PC-9 (cell line): Measurements from ENCODE around the gene OPA1. TPM values are rescaled to one million over a fixed set of nuclear protein-coding genes. Genes with fewer than 3 reads are reported as not detected.

Experiments
- BruUV-seq: library from RNA; stranded (reverse); fragments of 400-500 nt; replicated peaks from 2 replicates; lab custom pipeline; 2021; lab: Mats Ljungman, UMichigan
- CTCF ChIA-PET: fragments of 300-600 bp; sonication (Branson Sonifier 250); formaldehyde crosslinking; loops from one replicate; lab custom pipeline; 2022; ENCODE audit warnings: antibody characterized with exemption; lab: Charles Lee
- POLR2A ChIA-PET: fragments of 300-600 bp; sonication (Branson Sonifier 250); formaldehyde crosslinking; loops from one replicate; lab custom pipeline; 2022; ENCODE audit warnings: antibody characterized with exemption; ENCODE audit not compliant: unreplicated experiment; lab: Charles Lee
- DNase-seq, 2 experiments: peaks; one replicate each; pipeline versions ENCODE4 v3.0.0 to v3.0.0-alpha.2; 2015 to 2022; ENCODE audit warnings: mixed read lengths in 1 of 2
- H2AFZ ChIP-seq: fragments of 200-600 bp; sonication (generic); 2 replicates; pipeline ENCODE4 v1.8.1; 2017; ENCODE audit warnings: antibody characterized with exemption
- H3F3A ChIP-seq: fragments of 200-600 bp; sonication (generic); 2 replicates; pipeline ENCODE4 v1.8.1; 2017; ENCODE audit warnings: antibody characterized with exemption, mild to moderate bottlenecking, low read depth; ENCODE audit not compliant: insufficient read depth
- H3K27ac ChIP-seq: fragments of 200-600 bp; sonication (generic); 2 replicates; pipeline ENCODE4 v1.6.1; 2016; ENCODE audit warnings: mixed run types
- H3K27me3 ChIP-seq: fragments of 200-600 bp; sonication (generic); 2 replicates; pipeline ENCODE4 v1.6.1; 2016; ENCODE audit warnings: low read depth, mixed run types; ENCODE audit not compliant: insufficient read depth
- H3K36me3 ChIP-seq: fragments of 200-600 bp; sonication (generic); 2 replicates; pipeline ENCODE4 v1.6.1; 2016; ENCODE audit warnings: low read depth, mixed run types
- H3K4me1 ChIP-seq: fragments of 200-600 bp; sonication (generic); replicated peaks from 2 replicates; pipeline ENCODE4 v1.6.1; 2016; ENCODE audit warnings: mixed run types; ENCODE audit not compliant: insufficient read depth
- H3K4me2 ChIP-seq: fragments of 200-600 bp; sonication (generic); 2 replicates; pipeline ENCODE4 v1.6.1; 2017; ENCODE audit warnings: mixed run types
- H3K4me3 ChIP-seq: fragments of 200-600 bp; sonication (generic); 2 replicates; pipeline ENCODE4 v1.6.1; 2016; ENCODE audit warnings: mixed run types
- H3K79me2 ChIP-seq: fragments of 200-600 bp; sonication (generic); 2 replicates; pipeline ENCODE4 v1.6.1; 2017; ENCODE audit warnings: low read depth, mixed run types
- H3K9me2 ChIP-seq: fragments of 200-600 bp; sonication (generic); 2 replicates; pipeline ENCODE4 v1.8.1; 2017; ENCODE audit warnings: mild to moderate bottlenecking; ENCODE audit not compliant: insufficient read depth
- H3K9me3 ChIP-seq: fragments of 200-600 bp; sonication (generic); 2 replicates; pipeline ENCODE4 v1.8.1; 2016; ENCODE audit warnings: low read depth; ENCODE audit not compliant: insufficient read depth
- H4K20me1 ChIP-seq: fragments of 200-600 bp; sonication (generic); 2 replicates; pipeline ENCODE4 v1.8.1; 2017; ENCODE audit not compliant: insufficient read depth
- CTCF ChIP-seq: fragments of 200-600 bp; sonication (generic); conservative IDR thresholded peaks from 2 replicates; pipeline ENCODE4 v1.6.1; 2017; ENCODE audit warnings: mixed run types, antibody characterized with exemption, mild to moderate bottlenecking, moderate library complexity
- EZH2 ChIP-seq: fragments of 200-600 bp; sonication (generic); IDR thresholded peaks from 2 replicates; pipeline ENCODE4 v1.8.0; 2017; ENCODE audit warnings: antibody characterized with exemption, low read depth
- intact Hi-C: fragments of 100-400 bp; cut with micrococcal nuclease; formaldehyde crosslinking; loops from one replicate; pipeline ENCODE4 v1.10.0; 2022; ENCODE audit not compliant: unreplicated experiment
- total RNA-seq: library from RNA; stranded (reverse); gene quantifications from 2 replicates; pipeline ENCODE4 v1.2.3, GENCODE V29; 2021

Gene OPA1
- total RNA-seq, 1 experiment from 2014 or later = 120 TPM

- ChIA-PET POLR2A (no interaction called here), CTCF (no interaction called here)
- no peaks in the 10 kb centered on the region for H3K9me2 ChIP-seq
- DNase-seq = no peak
- intact Hi-C loops = no loop called here
- H3K4me1 ChIP-seq = no peaks in the 10 kb centered on the region
- no TSS peak for BruUV-seq
- H3K79me2 ChIP-seq = no peaks in the 10 kb centered on the region
- no peak overlapping the region for H3K4me3 ChIP-seq
- H2AFZ ChIP-seq = no peak overlapping the region
- TF ChIP-seq CTCF (no peak), EZH2 (no peak)
- no peaks in the 10 kb centered on the region for H3K27me3 ChIP-seq
- no peaks in the 10 kb centered on the region for H3F3A ChIP-seq
- H3K4me2 ChIP-seq = no peak overlapping the region
- peaks cover 30% of the 10 kb centered on the region for H3K36me3 ChIP-seq
- no peak overlapping the region for H3K27ac ChIP-seq
- H4K20me1 ChIP-seq = no peaks in the 10 kb centered on the region
- no peaks in the 10 kb centered on the region for H3K9me3 ChIP-seq
Observed at GRCh38 chr3:193637831-193638230, 44.8 kb downstream of the OPA1 start.

- Histone ChIP-seq H2AFZ (no peak overlapping the region), H3K9me3 (no peaks in the 10 kb centered on the region), H3K36me3 (peaks cover 40% of the 10 kb centered on the region), H3K4me3 (no peak overlapping the region), H3K27me3 (no peaks in the 10 kb centered on the region), H3K27ac (no peak overlapping the region), H3K4me2 (no peak overlapping the region), H3K4me1 (no peaks in the 10 kb centered on the region), H3K79me2 (no peaks in the 10 kb centered on the region), H3F3A (no peaks in the 10 kb centered on the region), H4K20me1 (no peaks in the 10 kb centered on the region), H3K9me2 (no peaks in the 10 kb centered on the region)
- ChIA-PET POLR2A (no interaction called here), CTCF (no interaction called here)
- TF ChIP-seq EZH2 (no peak), CTCF (no peak)
- BruUV-seq = no TSS peak
- intact Hi-C loops = no loop called here
- no peak for DNase-seq
Observed at GRCh38 chr3:193638833-193639232, 45.8 kb downstream of the OPA1 start.

GRCh38 chr3:193640165-193640715 is 47.2 kb downstream of the OPA1 start:
- BruUV-seq = no TSS peak
- TF ChIP-seq EZH2 (no peak), CTCF (no peak)
- H3K27me3 ChIP-seq = no peaks in the 10 kb centered on the region
- no peak overlapping the region; the same call in 1 of the 2 replicates for H3K27ac ChIP-seq
- peaks cover 53% of the 10 kb centered on the region for H3K36me3 ChIP-seq
- DNase-seq = no peak
- no peak overlapping the region for H3K4me2 ChIP-seq
- ChIA-PET POLR2A (no interaction called here), CTCF (no interaction called here)
- H3F3A ChIP-seq = no peaks in the 10 kb centered on the region; the same call in 1 of the 2 replicates
- H3K79me2 ChIP-seq = no peaks in the 10 kb centered on the region
- H3K4me1 ChIP-seq = no peaks in the 10 kb centered on the region
- intact Hi-C loops = no loop called here
- H3K9me2 ChIP-seq = no peaks in the 10 kb centered on the region
- H3K4me3 ChIP-seq = no peak overlapping the region
- H4K20me1 ChIP-seq = no peaks in the 10 kb centered on the region
- no peaks in the 10 kb centered on the region for H3K9me3 ChIP-seq
- no peak overlapping the region for H2AFZ ChIP-seq
